HEK293T (cell line): ENCODE results near the gene NEK1.

ENCODE experiments used
- ARNT ChIP-seq: fragments of 450-650 bp; IDR thresholded peaks from 2 replicates; pipeline ENCODE4 v1.6.1; 2017; ENCODE audit warnings: mild to moderate bottlenecking
- BHLHE40 ChIP-seq: fragments of 450-650 bp; IDR thresholded peaks from 2 replicates; pipeline ENCODE4 v1.6.1; 2016; ENCODE audit warnings: mild to moderate bottlenecking, moderate library complexity, borderline replicate concordance
- CTBP1 ChIP-seq: fragments of 450-650 bp; IDR thresholded peaks from 2 replicates; pipeline ENCODE4 v1.6.1; 2016; ENCODE audit warnings: borderline replicate concordance
- FOXA1 ChIP-seq: fragments of 450-650 bp; IDR thresholded peaks from 2 replicates; pipeline ENCODE4 v1.6.1; 2016; ENCODE audit warnings: mild to moderate bottlenecking
- FOXK2 ChIP-seq: fragments of 450-650 bp; IDR thresholded peaks from 2 replicates; pipeline ENCODE4 v1.6.1; 2016; ENCODE audit warnings: mild to moderate bottlenecking
- FOXM1 ChIP-seq: fragments of 450-650 bp; IDR thresholded peaks from 2 replicates; pipeline ENCODE4 v1.6.1; 2017; ENCODE audit warnings: mild to moderate bottlenecking, borderline replicate concordance
- LEF1 ChIP-seq: fragments of 450-650 bp; IDR thresholded peaks from 2 replicates; pipeline ENCODE4 v1.6.1; 2017; ENCODE audit warnings: mild to moderate bottlenecking, borderline replicate concordance
- NFRKB ChIP-seq: fragments of 450-650 bp; IDR thresholded peaks from 2 replicates; pipeline ENCODE4 v1.6.1; 2016; ENCODE audit warnings: mild to moderate bottlenecking, moderate library complexity
- SUZ12 ChIP-seq: fragments of 450-650 bp; IDR thresholded peaks from 2 replicates; pipeline ENCODE4 v1.6.1; 2016; ENCODE audit warnings: mild to moderate bottlenecking
- TARDBP ChIP-seq: fragments of 450-650 bp; IDR thresholded peaks from 2 replicates; pipeline ENCODE4 v1.6.1; 2016
- TF ChIP-seq, protein P1 (sequence below): fragments of 450-650 bp; IDR thresholded peaks from 2 replicates; pipeline ENCODE4 v1.6.1; 2016

DNA sequence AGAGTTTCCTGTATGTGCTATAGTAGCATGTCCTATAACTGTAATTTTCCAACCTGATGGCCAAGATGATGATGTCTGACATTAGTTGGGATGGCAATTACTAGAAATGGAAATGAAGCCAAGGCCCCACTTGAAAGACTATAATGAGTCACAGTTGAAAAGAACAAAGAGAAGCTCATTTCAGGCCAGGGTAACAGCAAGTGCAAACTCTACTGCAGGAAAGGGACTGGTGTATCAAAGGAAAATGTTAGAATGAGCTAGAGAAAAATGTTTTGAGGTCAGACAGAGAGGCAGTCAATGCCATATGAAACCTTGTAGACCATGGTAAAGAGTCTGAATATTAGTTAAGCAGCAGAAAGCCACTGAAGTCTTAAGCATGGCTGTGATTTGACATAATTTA is 195.4 kb downstream of the NEK1 start:
- TF ChIP-seq CTBP1 (no peak), NFRKB (no peak), SUZ12 (no peak), FOXA1 (no peak), FOXK2 (no peak), ARNT (no peak), BHLHE40 (no peak), TARDBP (no peak), LEF1 (no peak), FOXM1 (no peak)
- TF ChIP-seq, protein P1, sequence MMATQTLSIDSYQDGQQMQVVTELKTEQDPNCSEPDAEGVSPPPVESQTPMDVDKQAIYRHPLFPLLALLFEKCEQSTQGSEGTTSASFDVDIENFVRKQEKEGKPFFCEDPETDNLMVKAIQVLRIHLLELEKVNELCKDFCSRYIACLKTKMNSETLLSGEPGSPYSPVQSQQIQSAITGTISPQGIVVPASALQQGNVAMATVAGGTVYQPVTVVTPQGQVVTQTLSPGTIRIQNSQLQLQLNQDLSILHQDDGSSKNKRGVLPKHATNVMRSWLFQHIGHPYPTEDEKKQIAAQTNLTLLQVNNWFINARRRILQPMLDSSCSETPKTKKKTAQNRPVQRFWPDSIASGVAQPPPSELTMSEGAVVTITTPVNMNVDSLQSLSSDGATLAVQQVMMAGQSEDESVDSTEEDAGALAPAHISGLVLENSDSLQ: no peak
